IMR-90 (cell line): ENCODE results near the gene CDC42EP1. TPM values are rescaled to one million over a fixed set of nuclear protein-coding genes. Genes with fewer than 3 reads are reported as not detected.

Experiments
- ATAC-seq: fragments of 200-7000 bp; cut with Tn5 transposase; 2 replicates; pipeline ENCODE4 v1.9.1; 2020; ENCODE audit warnings: low read depth, mild to moderate bottlenecking, moderate library complexity
- BruUV-seq: library from RNA; stranded (reverse); fragments of 400-500 nt; replicated peaks from 2 replicates; lab custom pipeline; 2021; lab: Mats Ljungman, UMichigan
- CTCF ChIA-PET: fragments of 300-600 bp; formaldehyde crosslinking; extraction: SDS; loops from one replicate; lab custom pipeline; 2021; ENCODE audit warnings: antibody characterized with exemption; lab: Yijun Ruan, JAX
- POLR2A ChIA-PET: fragments of 300-600 bp; sonication (Branson Sonifier 250); formaldehyde crosslinking; loops from one replicate; lab custom pipeline; 2022; ENCODE audit warnings: antibody characterized with exemption; ENCODE audit not compliant: unreplicated experiment; lab: Charles Lee
- DNase-seq: peaks from one replicate; pipeline ENCODE4 v3.0.0; 2013
- H2AFZ ChIP-seq: replicated peaks from 2 replicates; pipeline ENCODE3; 2013; ENCODE audit warnings: low read length, mild to moderate bottlenecking; ENCODE audit not compliant: poor library complexity
- H2AK5ac ChIP-seq: 2 replicates; pipeline ENCODE4 v1.6.1; 2013; ENCODE audit warnings: low read depth, low read length, inconsistent platforms
- H2AK9ac ChIP-seq: replicated peaks from 2 replicates; pipeline ENCODE3; 2013; ENCODE audit warnings: mild to moderate bottlenecking, low read depth, low read length, moderate library complexity; ENCODE audit not compliant: poor library complexity
- H2BK120ac ChIP-seq: 2 replicates; pipeline ENCODE4 v1.6.1; 2013; ENCODE audit warnings: low read depth, low read length, inconsistent platforms
- H2BK15ac ChIP-seq: 3 replicates; pipeline ENCODE4 v1.6.1; 2013; ENCODE audit warnings: low read depth, low read length, inconsistent platforms
- H2BK20ac ChIP-seq: 2 replicates; pipeline ENCODE4 v1.6.1; 2013; ENCODE audit warnings: low read depth, mild to moderate bottlenecking, inconsistent platforms, low read length, moderate library complexity
- H2BK5ac ChIP-seq: 2 replicates; pipeline ENCODE4 v1.6.1; 2013; ENCODE audit warnings: mild to moderate bottlenecking, low read depth, low read length, inconsistent platforms; ENCODE audit not compliant: poor library complexity, severe bottlenecking
- H3K14ac ChIP-seq: replicated peaks from 2 replicates; pipeline ENCODE4 v1.6.1; 2013; ENCODE audit warnings: low read depth, low read length, inconsistent platforms
- H3K18ac ChIP-seq: 2 replicates; pipeline ENCODE4 v1.6.1; 2013; ENCODE audit warnings: low read depth, low read length, control low read depth
- H3K23ac ChIP-seq: 2 replicates; pipeline ENCODE4 v1.6.1; 2013; ENCODE audit warnings: low read depth, low read length, inconsistent platforms
- H3K27ac ChIP-seq: 2 replicates; pipeline ENCODE4 v1.5.1; 2013; ENCODE audit warnings: mild to moderate bottlenecking, control low read depth, low read length; ENCODE audit not compliant: insufficient read depth
- H3K27me3 ChIP-seq: 2 replicates; pipeline ENCODE4 v1.6.1; 2013; ENCODE audit warnings: low read length; ENCODE audit not compliant: control insufficient read depth, insufficient read depth
- H3K36me3 ChIP-seq: 2 replicates; pipeline ENCODE4 v1.6.1; 2013; ENCODE audit warnings: low read length, mixed read lengths; ENCODE audit not compliant: control insufficient read depth, insufficient read depth
- H3K4ac ChIP-seq: 2 replicates; pipeline ENCODE4 v1.6.1; 2013; ENCODE audit warnings: low read depth, low read length, inconsistent platforms
- H3K4me1 ChIP-seq: 2 replicates; pipeline ENCODE4 v1.6.1; 2013; ENCODE audit warnings: low read length, mixed read lengths; ENCODE audit not compliant: control insufficient read depth, insufficient read depth
- H3K4me2 ChIP-seq: 2 replicates; pipeline ENCODE4 v1.6.1; 2013; ENCODE audit warnings: low read depth, mild to moderate bottlenecking, control low read depth, low read length, moderate library complexity
- H3K4me3 ChIP-seq: 2 replicates; pipeline ENCODE4 v1.5.1; 2013; ENCODE audit warnings: low read depth, mild to moderate bottlenecking, control low read depth, low read length, moderate library complexity; ENCODE audit not compliant: insufficient read depth
- H3K56ac ChIP-seq: 2 replicates; pipeline ENCODE4 v1.6.1; 2013; ENCODE audit warnings: low read length, inconsistent platforms; ENCODE audit not compliant: insufficient read depth; ENCODE audit errors: extremely low read depth
- H3K79me1 ChIP-seq, 2 experiments: 2 replicates each; pipeline ENCODE4 v1.6.1; 2013; ENCODE audit warnings: low read length in 2 of 2, inconsistent platforms in 1 of 2, low read depth in 1 of 2
- H3K9ac ChIP-seq: 2 replicates; pipeline ENCODE4 v1.6.1; 2013; ENCODE audit warnings: low read depth, low read length, control low read depth
- H3K9me1 ChIP-seq: 2 replicates; pipeline ENCODE4 v1.6.1; 2013; ENCODE audit warnings: low read length, inconsistent platforms; ENCODE audit not compliant: insufficient read depth
- H3K9me3 ChIP-seq: 2 replicates; pipeline ENCODE4 v1.6.1; 2013; ENCODE audit warnings: low read length; ENCODE audit not compliant: control insufficient read depth, insufficient read depth
- H4K20me1 ChIP-seq: 2 replicates; pipeline ENCODE4 v1.6.1; 2013; ENCODE audit warnings: low read length, inconsistent platforms; ENCODE audit not compliant: insufficient read depth
- H4K5ac ChIP-seq: 2 replicates; pipeline ENCODE4 v1.6.1; 2013; ENCODE audit warnings: mild to moderate bottlenecking, low read depth, low read length, control low read depth
- H4K8ac ChIP-seq, 2 experiments: 2 replicates each; pipeline ENCODE4 v1.6.1; 2013; ENCODE audit warnings: low read depth in 2 of 2, low read length in 2 of 2, control low read depth in 1 of 2, inconsistent platforms in 1 of 2
- H4K91ac ChIP-seq: 2 replicates; pipeline ENCODE4 v1.6.1; 2013; ENCODE audit warnings: low read depth, low read length, inconsistent platforms; ENCODE audit not compliant: insufficient read depth
- CEBPB ChIP-seq: IDR thresholded peaks from 2 replicates; pipeline ENCODE4 v1.6.1; 2012; ENCODE audit warnings: low read depth, low read length, improper control_type of control experiment
- CHD1 ChIP-seq: IDR thresholded peaks from 2 replicates; pipeline ENCODE4 v1.6.1; 2012; ENCODE audit warnings: low read depth, low read length, improper control_type of control experiment
- FOS ChIP-seq: fragments of 150-350 bp; IDR thresholded peaks from 2 replicates; pipeline ENCODE4 v1.6.1; 2016; ENCODE audit warnings: low read depth, low read length
- MAFK ChIP-seq: IDR thresholded peaks from 2 replicates; pipeline ENCODE4 v1.6.1; 2012; ENCODE audit warnings: low read depth, low read length, improper control_type of control experiment
- MAZ ChIP-seq: IDR thresholded peaks from 2 replicates; pipeline ENCODE4 v1.6.1; 2012; ENCODE audit warnings: low read depth, mild to moderate bottlenecking, low read length, improper control_type of control experiment, moderate library complexity, borderline replicate concordance
- MXI1 ChIP-seq: IDR thresholded peaks from 2 replicates; pipeline ENCODE4 v1.6.1; 2012; ENCODE audit warnings: low read depth, mild to moderate bottlenecking, low read length, moderate library complexity, borderline replicate concordance
- NFE2L2 ChIP-seq: fragments of 150-350 bp; IDR thresholded peaks from 2 replicates; pipeline ENCODE4 v1.6.1; 2016; ENCODE audit warnings: low read depth, mild to moderate bottlenecking, low read length
- POLR2A ChIP-seq: IDR thresholded peaks from 2 replicates; pipeline ENCODE4 v1.6.1; 2012; ENCODE audit warnings: mild to moderate bottlenecking, low read depth, low read length
- RAD21 ChIP-seq: IDR thresholded peaks from 2 replicates; pipeline ENCODE4 v1.6.1; 2012; ENCODE audit warnings: low read length, improper control_type of control experiment
- SMC3 ChIP-seq: fragments of 150-350 bp; IDR thresholded peaks from 2 replicates; pipeline ENCODE4 v1.6.1; 2016; ENCODE audit warnings: low read depth, mild to moderate bottlenecking, antibody characterized with exemption, low read length, moderate library complexity
- whole genome bisulfite sequencing, 2 experiments: methylation state at CpG; one replicate each; pipeline versions ENCODE4 v1.1.5 to v1.1.7; 2013; ENCODE audit warnings: missing lambda C conversion rate in 2 of 2; ENCODE audit not compliant: insufficient read length in 1 of 2; ENCODE audit errors: extremely low coverage in 2 of 2; 5-methylcytosine and 5-hydroxymethylcytosine counted together
- dilution Hi-C: fragments of 300-500 bp; cut with HindIII; formaldehyde crosslinking; loops from one replicate; pipeline ENCODE4 v1.14.3; 2018; ENCODE audit warnings: low sequenced_read_pairs; ENCODE audit not compliant: unreplicated experiment
- in situ Hi-C: fragments of 300-500 bp; cut with MboI; formaldehyde crosslinking; loops from 3 replicates; pipeline ENCODE4 v1.14.3; 2019; ENCODE audit warnings: low sequenced_read_pairs, inconsistent platforms, mixed read lengths
- intact Hi-C: fragments of 100-400 bp; cut with micrococcal nuclease; formaldehyde crosslinking; loops from 2 replicates; pipeline ENCODE4 v1.10.0; 2022
- polyA plus RNA-seq, 3 experiments: library from polyadenylated mRNA; depleted of rRNA; stranded (reverse); fragments of >200 nt; gene quantifications; 2 replicates each; pipeline ENCODE4 v1.2.3, GENCODE V29; 2012; ENCODE audit warnings: low replicate concordance in 1 of 3
- total RNA-seq: library from RNA; depleted of rRNA; stranded (reverse); fragments of >200 nt; gene quantifications from 2 replicates; pipeline ENCODE4 v1.2.3, GENCODE V29; 2012
- TF ChIP-seq, protein P1 (sequence below): fragments of 150-350 bp; IDR thresholded peaks from 2 replicates; pipeline ENCODE4 v1.6.1; 2017; ENCODE audit warnings: mild to moderate bottlenecking, antibody characterized with exemption, low read length, low read depth

Gene CDC42EP1
- total and polyA plus RNA-seq, 2 of the 4 experiments (the other 2 are of a cell fraction): 4.7 to 47.3 TPM

DNA sequence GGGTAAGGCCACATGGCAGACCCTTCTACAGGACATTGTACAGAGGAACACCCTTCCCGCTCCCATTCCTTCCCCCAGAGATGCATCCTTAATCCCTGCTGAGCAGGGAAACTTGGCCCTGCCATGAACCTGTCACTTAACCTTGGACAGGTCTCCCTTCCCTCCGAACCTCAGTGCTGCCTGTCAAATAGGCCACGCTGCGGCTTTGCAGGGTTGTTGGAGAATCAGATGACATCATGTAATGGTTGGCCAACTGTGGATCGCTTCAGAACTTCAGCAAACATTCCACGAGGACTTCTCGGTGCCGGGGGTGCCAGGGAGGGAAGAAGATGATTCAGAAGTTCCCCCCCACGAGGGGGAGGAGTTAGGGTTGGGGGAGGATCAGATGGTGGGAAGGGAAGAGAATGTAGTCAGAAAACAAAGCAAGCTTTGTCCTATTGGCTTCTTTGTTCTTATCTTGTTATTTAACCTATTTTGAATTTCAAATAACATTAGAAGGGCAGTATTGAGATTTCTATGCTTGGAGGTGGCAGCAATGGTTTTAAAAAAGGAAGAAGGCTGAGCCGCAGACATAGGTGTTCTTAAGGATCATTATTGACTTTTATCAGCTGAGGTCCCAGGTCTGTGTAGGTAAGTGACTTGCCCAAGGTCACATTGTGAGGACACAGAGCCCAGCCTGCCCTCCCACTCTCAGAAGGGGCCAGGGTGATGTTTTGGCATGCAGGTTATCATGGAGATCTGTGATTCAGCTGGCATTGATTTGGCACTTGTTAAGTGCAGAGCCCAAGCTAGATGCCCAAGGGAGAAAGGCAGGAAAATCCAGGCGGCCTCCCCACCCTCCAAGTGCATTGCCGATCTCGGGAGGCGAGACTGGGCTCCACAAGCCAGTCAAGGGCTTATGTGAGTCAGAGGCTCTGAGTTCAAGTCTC is 3.1 kb downstream of the CDC42EP1 start:
- Histone ChIP-seq H2AK9ac (peak overlapping the region; percentile 93), H3K4me1 (peaks cover 33% of the 10 kb centered on the region), H4K20me1 (peaks cover 74% of the 10 kb centered on the region), H3K9me3 (no peaks in the 10 kb centered on the region), H3K9ac (peak overlapping the region; percentile 10), H3K27me3 (no peaks in the 10 kb centered on the region), H3K14ac (peak overlapping the region; percentile 23; the same call in 1 of the 2 replicates), H2BK5ac (peak overlapping the region; percentile 56), H3K4ac (peak overlapping the region; percentile 91), H3K79me1 (peaks cover 17 to 73% of the 10 kb centered on the region in 2 experiments; a peak in 3 of 4 replicates), H2BK15ac (peak overlapping the region; percentile 20; the same call in 2 of the 3 replicates), H4K91ac (peak overlapping the region; percentile 59), H3K27ac (peak overlapping the region; percentile 71), H3K36me3 (peaks cover 35% of the 10 kb centered on the region), H4K8ac (peak overlapping the region in 1 of 2 experiments; percentile 39; a peak in 1 of 4 replicates), H3K18ac (peak overlapping the region; percentile 33), H3K4me2 (peak overlapping the region; percentile 68), H3K23ac (peak overlapping the region; percentile 56; the same call in 1 of the 2 replicates), H4K5ac (peak overlapping the region; percentile 19; the same call in 1 of the 2 replicates), H2AK5ac (peak overlapping the region; percentile 86), H2BK20ac (no peak overlapping the region; the same call in 1 of the 2 replicates), H3K56ac (no peak overlapping the region; the same call in 1 of the 2 replicates), H2AFZ (peak overlapping the region; percentile 80), H3K9me1 (peaks cover 21% of the 10 kb centered on the region), H2BK120ac (peak overlapping the region; percentile 3; the same call in 1 of the 2 replicates), H3K4me3 (no peak overlapping the region)
- 93% methylated on average over 5 of the region's 14 CpGs; no CpG with 5 or more reads in 1 of the 2 experiments for WGBS, 2 experiments
- 0 out of 2 replicates have a peak, but pooled peaks have one; percentile 9 for TF ChIP-seq MAFK
- peak; percentile 96 for TF ChIP-seq MXI1
- TF ChIP-seq CEBPB: peak; percentile 79
- no peak for TF ChIP-seq RAD21
- peak; percentile 93 for TF ChIP-seq MAZ
- TF ChIP-seq, protein P1, sequence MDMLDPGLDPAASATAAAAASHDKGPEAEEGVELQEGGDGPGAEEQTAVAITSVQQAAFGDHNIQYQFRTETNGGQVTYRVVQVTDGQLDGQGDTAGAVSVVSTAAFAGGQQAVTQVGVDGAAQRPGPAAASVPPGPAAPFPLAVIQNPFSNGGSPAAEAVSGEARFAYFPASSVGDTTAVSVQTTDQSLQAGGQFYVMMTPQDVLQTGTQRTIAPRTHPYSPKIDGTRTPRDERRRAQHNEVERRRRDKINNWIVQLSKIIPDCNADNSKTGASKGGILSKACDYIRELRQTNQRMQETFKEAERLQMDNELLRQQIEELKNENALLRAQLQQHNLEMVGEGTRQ: peak; percentile 22; the same call in 1 of the 2 replicates
- peak; percentile 64; the same call in 1 of the 2 replicates for TF ChIP-seq FOS
- no peak; the same call in 1 of the 2 replicates for TF ChIP-seq NFE2L2
- no peak for TF ChIP-seq CHD1
- no peak for TF ChIP-seq SMC3
- TF ChIP-seq POLR2A: no peak
- DNase-seq: peak; percentile 97
- BruUV-seq: TSS peak; percentile 4
- peak; percentile 61 for ATAC-seq
- CTCF ChIA-PET: interaction anchor here (0.6 to 1.7 kb wide), 5 partner anchors 14 to 29 kb away, joined by 3 to 7 read pairs (median 4); no protein-coding TSS in a partner anchor
- intact Hi-C loops (no loop called here), in situ Hi-C loops (no loop called here), dilution Hi-C loops (no loop called here)
- POLR2A ChIA-PET: interaction anchor here (0.5 to 1.0 kb wide), 2 partner anchors 10 to 45 kb away, joined by 3 to 5 read pairs; partner anchors contain the start of gene GGA1
